LNCAP (cell line): ENCODE measurements around the gene COL5A2.

Source experiments
- TF ChIP-seq, protein P1 (sequence below): fragments of 450-650 bp; IDR thresholded peaks from 2 replicates; pipeline ENCODE4 v1.5.1; 2017; ENCODE audit warnings: mild to moderate bottlenecking

Gene COL5A2

DNA sequence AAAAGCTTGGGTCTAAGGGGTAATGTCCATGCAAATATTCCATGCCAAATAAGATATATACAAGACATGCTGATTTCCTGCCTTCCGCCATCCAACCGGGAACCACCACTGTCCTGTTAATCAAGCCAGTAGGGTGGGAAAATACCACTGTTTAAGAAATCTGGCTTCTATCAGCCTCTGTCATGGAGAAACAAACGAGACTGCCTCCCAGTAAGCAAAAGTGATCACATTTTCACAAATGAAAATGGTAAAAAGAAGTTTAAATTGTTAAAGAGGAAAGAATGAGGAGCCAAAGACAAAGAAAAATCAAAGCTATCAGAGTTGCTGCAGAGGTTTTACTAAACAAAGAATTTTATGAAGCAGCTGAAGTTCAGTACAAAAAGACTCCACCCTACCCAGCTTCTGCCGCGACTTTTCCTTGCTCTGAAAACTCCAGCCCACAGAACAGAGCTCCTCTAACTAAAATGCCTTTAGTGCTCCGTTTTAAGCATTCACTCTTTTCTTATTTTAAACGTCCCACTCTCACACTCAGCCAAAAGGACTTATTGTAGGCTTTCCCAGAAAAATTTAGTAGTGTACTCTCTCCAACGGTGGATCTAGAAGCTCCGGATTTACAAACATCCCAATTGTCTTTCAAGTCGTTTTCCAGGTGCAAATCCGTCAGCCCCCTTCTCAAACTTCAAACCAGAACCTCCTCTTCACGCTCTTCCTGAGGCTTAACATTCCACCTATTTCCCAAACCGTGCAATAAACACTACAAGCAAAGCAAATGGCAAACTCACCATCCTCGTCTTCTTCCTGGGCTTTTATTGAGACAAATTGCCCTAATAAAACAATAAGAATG, 613 bp downstream of the COL5A2 start:
- TF ChIP-seq, protein P1, sequence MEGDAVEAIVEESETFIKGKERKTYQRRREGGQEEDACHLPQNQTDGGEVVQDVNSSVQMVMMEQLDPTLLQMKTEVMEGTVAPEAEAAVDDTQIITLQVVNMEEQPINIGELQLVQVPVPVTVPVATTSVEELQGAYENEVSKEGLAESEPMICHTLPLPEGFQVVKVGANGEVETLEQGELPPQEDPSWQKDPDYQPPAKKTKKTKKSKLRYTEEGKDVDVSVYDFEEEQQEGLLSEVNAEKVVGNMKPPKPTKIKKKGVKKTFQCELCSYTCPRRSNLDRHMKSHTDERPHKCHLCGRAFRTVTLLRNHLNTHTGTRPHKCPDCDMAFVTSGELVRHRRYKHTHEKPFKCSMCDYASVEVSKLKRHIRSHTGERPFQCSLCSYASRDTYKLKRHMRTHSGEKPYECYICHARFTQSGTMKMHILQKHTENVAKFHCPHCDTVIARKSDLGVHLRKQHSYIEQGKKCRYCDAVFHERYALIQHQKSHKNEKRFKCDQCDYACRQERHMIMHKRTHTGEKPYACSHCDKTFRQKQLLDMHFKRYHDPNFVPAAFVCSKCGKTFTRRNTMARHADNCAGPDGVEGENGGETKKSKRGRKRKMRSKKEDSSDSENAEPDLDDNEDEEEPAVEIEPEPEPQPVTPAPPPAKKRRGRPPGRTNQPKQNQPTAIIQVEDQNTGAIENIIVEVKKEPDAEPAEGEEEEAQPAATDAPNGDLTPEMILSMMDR, result no peak

DNA sequence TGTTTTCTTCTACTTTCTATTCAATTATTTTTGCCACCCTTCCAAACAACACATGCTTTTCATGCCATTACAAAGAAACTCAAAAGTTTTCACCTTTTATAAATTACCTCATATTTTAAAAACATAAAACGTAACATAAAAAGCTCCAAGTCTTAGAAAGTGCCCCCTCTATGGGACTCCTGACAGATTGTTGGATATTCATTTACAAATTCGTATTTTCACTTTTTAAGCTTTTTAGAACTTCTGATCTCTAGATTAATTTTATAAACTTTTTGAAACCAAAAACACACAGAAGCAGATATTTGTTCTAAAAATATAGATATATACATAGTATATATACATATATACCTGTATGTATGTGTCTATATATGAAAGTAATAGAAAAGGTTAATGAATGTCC, 1.5 kb downstream of the COL5A2 start:
- TF ChIP-seq, protein P1, result no peak

- TF ChIP-seq, protein P1, result no peak
Observed at GRCh38 chr2:189177251-189177840, 2.2 kb downstream of the COL5A2 start.

DNA sequence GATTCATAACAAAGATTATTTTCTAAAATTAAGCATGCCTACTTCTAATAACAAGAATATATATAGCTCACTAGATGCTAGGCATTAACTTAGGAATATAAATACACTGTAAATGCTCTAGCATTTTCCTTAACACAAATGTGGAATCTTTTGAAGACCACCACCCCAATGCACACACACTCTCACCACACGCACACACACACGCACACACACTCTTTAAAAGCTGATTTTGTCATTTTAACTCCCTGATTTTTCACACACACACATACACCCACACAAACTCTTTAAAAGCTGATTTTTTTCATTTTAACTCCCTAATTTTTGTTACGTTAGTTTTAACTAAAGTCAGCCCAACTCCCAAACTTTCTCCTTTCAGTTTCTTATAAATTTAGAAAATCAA, 3.0 kb downstream of the COL5A2 start:
- TF ChIP-seq, protein P1, result no peak

DNA sequence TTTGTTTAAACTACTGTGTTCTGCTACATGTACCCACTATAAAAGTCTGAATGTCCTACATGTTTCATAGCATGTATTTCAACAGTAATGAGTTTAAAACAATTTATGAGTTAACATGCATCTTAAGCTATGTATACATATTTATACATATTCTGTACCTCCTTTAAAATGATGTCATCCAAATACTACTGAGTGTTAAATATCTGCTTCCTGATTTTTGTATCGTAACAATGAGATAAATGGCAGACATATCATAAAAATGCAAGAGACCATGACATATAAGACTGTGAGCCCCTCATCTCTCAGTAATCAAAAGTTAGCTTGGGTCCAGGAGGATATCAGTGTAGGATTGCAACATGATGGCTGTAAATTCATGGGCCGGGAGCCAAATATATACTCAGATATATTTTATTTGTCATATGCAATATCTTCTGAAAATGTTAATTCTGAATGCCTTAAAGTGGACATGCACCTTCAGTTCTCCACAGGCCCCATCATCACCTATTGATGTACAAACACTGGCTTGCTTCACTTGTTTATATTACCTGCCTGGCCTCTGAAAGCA, 3.6 kb downstream of the COL5A2 start:
- TF ChIP-seq, protein P1, result no peak

DNA sequence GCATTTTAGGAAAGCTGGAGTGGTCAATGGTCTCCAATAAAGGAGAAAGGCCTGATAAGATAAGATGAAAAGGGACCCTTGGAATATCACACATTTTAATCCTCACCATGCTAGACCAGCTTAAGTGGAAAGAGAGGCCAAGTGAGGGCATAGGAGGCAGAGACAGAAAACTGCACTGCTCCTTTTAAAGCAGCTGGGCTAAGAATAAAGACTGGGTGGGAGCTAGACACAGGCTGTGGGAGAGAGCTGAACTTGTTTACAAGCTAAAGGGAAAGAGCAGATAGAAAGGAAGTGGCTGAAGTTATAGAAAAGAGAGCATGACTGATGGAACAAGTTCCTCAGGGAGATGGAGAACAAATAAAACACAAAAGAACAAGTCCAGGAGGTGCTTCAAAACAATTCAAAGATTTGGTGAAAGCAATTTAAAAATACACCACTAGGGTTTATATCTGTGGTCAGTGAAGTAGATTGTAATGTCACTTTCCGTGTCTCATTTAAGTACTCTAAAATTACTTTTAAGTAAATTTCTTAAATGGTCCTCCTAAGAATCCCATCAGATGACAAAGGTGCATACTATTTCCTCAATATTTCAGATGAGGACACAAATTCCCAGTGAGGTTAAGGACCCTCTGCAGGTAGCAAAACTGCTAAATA, 7.5 kb downstream of the COL5A2 start:
- TF ChIP-seq, protein P1, result no peak

GRCh38 chr2:189168856-189169499, 10.6 kb downstream of the COL5A2 start:
- TF ChIP-seq, protein P1, result no peak
